DOHH2 (cell line): ENCODE data around the gene IFIT2.

ENCODE experiments used
- CTCF ChIP-seq: fragments of 200-600 bp; sonication (generic); IDR thresholded peaks from one replicate; pipeline ENCODE4 v1.5.1; 2014; ENCODE audit warnings: antibody characterized with exemption, mild to moderate bottlenecking, low read depth, low read length; ENCODE audit not compliant: poor library complexity, severe bottlenecking
- EZH2phosphoT487 ChIP-seq: fragments of 200-600 bp; sonication (generic); IDR thresholded peaks from 2 replicates; pipeline ENCODE4 v1.6.1; 2017; ENCODE audit warnings: borderline replicate concordance, mild to moderate bottlenecking, antibody characterized with exemption, low read length, moderate library complexity, mixed read lengths

- no peak for TF ChIP-seq CTCF
- TF ChIP-seq EZH2phosphoT487: no peak
Observed at GRCh38 chr10:89275383-89275782, 26.5 kb upstream of the IFIT2 start.
